H9 (cell line): ENCODE results near the gene DNAL1. TPM values are rescaled to one million over a fixed set of nuclear protein-coding genes. Genes with fewer than 3 reads are reported as not detected.

Experiments
- DNase-seq: peaks from one replicate; pipeline ENCODE4 v3.0.0-alpha.2; 2017
- H2AFZ ChIP-seq: one replicate; pipeline ENCODE4 v1.6.1; 2013; ENCODE audit warnings: mild to moderate bottlenecking, low read length, control low read depth, moderate library complexity
- H2AK5ac ChIP-seq: 2 replicates; pipeline ENCODE4 v1.6.1; 2013; ENCODE audit warnings: low read length, control low read depth, mixed read lengths; ENCODE audit not compliant: insufficient read length
- H2BK120ac ChIP-seq: one replicate; pipeline ENCODE4 v1.6.1; 2013; ENCODE audit warnings: low read depth, mild to moderate bottlenecking, low read length, control low read depth, inconsistent platforms; ENCODE audit not compliant: poor library complexity, severe bottlenecking
- H2BK12ac ChIP-seq: 2 replicates; pipeline ENCODE4 v1.6.1; 2013; ENCODE audit warnings: low read length, control low read depth, mixed read lengths, low read depth; ENCODE audit not compliant: insufficient read length
- H2BK15ac ChIP-seq: 2 replicates; pipeline ENCODE4 v1.6.1; 2013; ENCODE audit warnings: low read depth, low read length, control low read depth
- H2BK20ac ChIP-seq: one replicate; pipeline ENCODE4 v1.6.1; 2013; ENCODE audit warnings: low read depth, mild to moderate bottlenecking, low read length, control low read depth, inconsistent platforms; ENCODE audit not compliant: poor library complexity, severe bottlenecking
- H2BK5ac ChIP-seq: 2 replicates; pipeline ENCODE4 v1.6.1; 2013; ENCODE audit warnings: low read length, control low read depth, mixed read lengths; ENCODE audit not compliant: insufficient read length
- H3K14ac ChIP-seq: 2 replicates; pipeline ENCODE4 v1.6.1; 2013; ENCODE audit warnings: low read length, control low read depth; ENCODE audit not compliant: insufficient read depth
- H3K18ac ChIP-seq: 2 replicates; pipeline ENCODE4 v1.6.1; 2013; ENCODE audit warnings: low read depth, mild to moderate bottlenecking, mixed read lengths, low read length, control low read depth; ENCODE audit not compliant: insufficient read length
- H3K23ac ChIP-seq: 2 replicates; pipeline ENCODE4 v1.6.1; 2013; ENCODE audit warnings: low read length, control low read depth, mixed read lengths, low read depth; ENCODE audit not compliant: insufficient read length
- H3K23me2 ChIP-seq: 2 replicates; pipeline ENCODE4 v1.6.1; 2013; ENCODE audit warnings: low read depth, mild to moderate bottlenecking, mixed read lengths, low read length, control low read depth; ENCODE audit not compliant: insufficient read length, poor library complexity, severe bottlenecking
- H3K27ac ChIP-seq: 2 replicates; pipeline ENCODE4 v1.5.1; 2013; ENCODE audit warnings: low read length, control low read depth, mixed read lengths, low read depth; ENCODE audit not compliant: insufficient read length
- H3K27me3 ChIP-seq: 2 replicates; pipeline ENCODE4 v1.6.1; 2013; ENCODE audit warnings: low read length, control low read depth, inconsistent platforms; ENCODE audit not compliant: insufficient read depth
- H3K4ac ChIP-seq: 2 replicates; pipeline ENCODE4 v1.6.1; 2013; ENCODE audit warnings: low read depth, mild to moderate bottlenecking, control low read depth, inconsistent platforms, low read length, moderate library complexity
- H3K4me1 ChIP-seq: 2 replicates; pipeline ENCODE4 v1.6.1; 2013; ENCODE audit warnings: low read length, control low read depth, inconsistent platforms; ENCODE audit not compliant: insufficient read depth
- H3K4me2 ChIP-seq: 2 replicates; pipeline ENCODE4 v1.6.1; 2013; ENCODE audit warnings: low read length, control low read depth, mixed read lengths; ENCODE audit not compliant: insufficient read length, insufficient read depth
- H3K56ac ChIP-seq: 2 replicates; pipeline ENCODE4 v1.6.1; 2013; ENCODE audit warnings: low read depth, mild to moderate bottlenecking, mixed read lengths, low read length, control low read depth; ENCODE audit not compliant: insufficient read length
- H3K79me1 ChIP-seq: 2 replicates; pipeline ENCODE4 v1.6.1; 2013; ENCODE audit warnings: low read depth, mild to moderate bottlenecking, moderate library complexity, low read length, control low read depth, inconsistent platforms; ENCODE audit not compliant: insufficient read depth, poor library complexity, severe bottlenecking
- H3K79me2 ChIP-seq: 2 replicates; pipeline ENCODE4 v1.6.1; 2013; ENCODE audit warnings: low read length, control low read depth, inconsistent platforms; ENCODE audit not compliant: insufficient read depth
- H3K9ac ChIP-seq: 2 replicates; pipeline ENCODE4 v1.6.1; 2013; ENCODE audit warnings: low read length, control low read depth, mixed read lengths; ENCODE audit not compliant: insufficient read length; ENCODE audit errors: extremely low read depth
- H3K9me3 ChIP-seq: one replicate; pipeline ENCODE4 v1.6.1; 2013; ENCODE audit warnings: low read depth, low read length, inconsistent platforms; ENCODE audit not compliant: control insufficient read depth
- H3T11ph ChIP-seq: one replicate; pipeline ENCODE4 v1.6.1; 2013; ENCODE audit warnings: mild to moderate bottlenecking, low read length, control low read depth, inconsistent platforms
- H4K20me1 ChIP-seq: one replicate; pipeline ENCODE4 v1.6.1; 2013; ENCODE audit not compliant: control insufficient read depth, insufficient read length, insufficient read depth
- H4K5ac ChIP-seq: 2 replicates; pipeline ENCODE4 v1.6.1; 2013; ENCODE audit warnings: low read depth, mild to moderate bottlenecking, mixed read lengths, low read length, control low read depth; ENCODE audit not compliant: insufficient read length
- H4K8ac ChIP-seq: replicated peaks from 2 replicates; pipeline ENCODE4 v1.6.1; 2013; ENCODE audit warnings: low read length, control low read depth, mixed read lengths, low read depth; ENCODE audit not compliant: insufficient read length
- H4K91ac ChIP-seq: 2 replicates; pipeline ENCODE4 v1.6.1; 2013; ENCODE audit warnings: low read depth, mild to moderate bottlenecking, moderate library complexity, mixed read lengths, low read length, control low read depth; ENCODE audit not compliant: insufficient read length
- H3K27ac Mint-ChIP-seq, 3 experiments: 2 replicates in 2 of 3; 3 replicates in 1 of 3; pipeline ENCODE4 v1.8.0; 2020 to 2021; ENCODE audit warnings: mixed read lengths in 3 of 3, mild to moderate bottlenecking in 1 of 3, moderate library complexity in 1 of 3
- H3K27me3 Mint-ChIP-seq: 2 replicates; pipeline ENCODE4 v1.8.0; 2021; ENCODE audit warnings: low read depth, mild to moderate bottlenecking, moderate library complexity, mixed read lengths
- H3K36me3 Mint-ChIP-seq, 3 experiments: 2 replicates in 2 of 3; 3 replicates in 1 of 3; pipeline ENCODE4 v1.8.0; 2020 to 2021; ENCODE audit warnings: low read depth in 3 of 3, mixed read lengths in 3 of 3; ENCODE audit not compliant: insufficient read depth in 1 of 3
- H3K4me1 Mint-ChIP-seq, 2 experiments: 2 replicates each; pipeline ENCODE4 v1.8.0; 2020; ENCODE audit warnings: mixed read lengths in 2 of 2
- H3K4me3 Mint-ChIP-seq, 2 experiments: 2 replicates in 1 of 2; 3 replicates in 1 of 2; pipeline ENCODE4 v1.8.0; 2020 to 2021; ENCODE audit warnings: mild to moderate bottlenecking in 2 of 2, mixed read lengths in 2 of 2, moderate library complexity in 1 of 2
- H3K9me3 Mint-ChIP-seq, 2 experiments: 2 replicates in 1 of 2; 3 replicates in 1 of 2; pipeline ENCODE4 v1.8.0; 2020; ENCODE audit warnings: mild to moderate bottlenecking in 2 of 2, mixed read lengths in 2 of 2, moderate library complexity in 1 of 2
- CTCF ChIP-seq: fragments of 200-600 bp; sonication (generic); conservative IDR thresholded peaks from 3 replicates; pipeline ENCODE4 v1.8.0; 2021; ENCODE audit warnings: antibody characterized with exemption, mild to moderate bottlenecking
- WGBS: extraction: QIAGEN DNeasy Blood & Tissue Kit; methylation state at CpG from one replicate; pipeline ENCODE4 v1.1.7; 2013; ENCODE audit warnings: missing lambda C conversion rate, low lambda C conversion rate, mixed read lengths; ENCODE audit not compliant: insufficient read length; ENCODE audit errors: extremely low coverage; 5-methylcytosine and 5-hydroxymethylcytosine counted together
- total RNA-seq: library from RNA; stranded (reverse); gene quantifications from 2 replicates; pipeline ENCODE4 v1.2.1, GENCODE V29; 2021

The DNAL1 gene
- total RNA-seq, 1 experiment from 2014 or later = 17.7 TPM

- H4K5ac ChIP-seq = no peak overlapping the region
- H3K23ac ChIP-seq = no peak overlapping the region
- no peak for TF ChIP-seq CTCF
- no peaks in the 10 kb centered on the region for H3K79me2 ChIP-seq
- no peaks in the 10 kb centered on the region for H3K27me3 ChIP-seq
- H3K56ac ChIP-seq = no peak overlapping the region
- WGBS = no CpG with 5 or more reads among the region's 9 CpGs
- H3K4ac ChIP-seq = no peak overlapping the region
- Mint-ChIP-seq H3K36me3 (peaks cover 1 to 3% (median 2%) of the 10 kb centered on the region in 3 experiments; a peak in 3 of 7 replicates), H3K4me3 (no peak overlapping the region), H3K4me1 (no peaks in the 10 kb centered on the region), H3K9me3 (no peaks in the 10 kb centered on the region), H3K27ac (no peak overlapping the region), H3K27me3 (no peaks in the 10 kb centered on the region)
- no peak overlapping the region for H3K14ac ChIP-seq
- H2AK5ac ChIP-seq = no peak overlapping the region
- H2BK12ac ChIP-seq = no peak overlapping the region
- no peak overlapping the region for H3K4me2 ChIP-seq
- no peak overlapping the region for H3T11ph ChIP-seq
- no peak overlapping the region for H4K91ac ChIP-seq
- no peaks in the 10 kb centered on the region for H3K79me1 ChIP-seq
- no peak overlapping the region for H2AFZ ChIP-seq
- no peak overlapping the region for H3K9ac ChIP-seq
- H3K27ac ChIP-seq = no peak overlapping the region
- no peaks in the 10 kb centered on the region for H3K23me2 ChIP-seq
- no peak overlapping the region for H2BK120ac ChIP-seq
- no peak overlapping the region for H2BK15ac ChIP-seq
- no peak overlapping the region for H2BK5ac ChIP-seq
- no peak for DNase-seq
- H3K18ac ChIP-seq = no peak overlapping the region
- H4K20me1 ChIP-seq = no peaks in the 10 kb centered on the region
- no peaks in the 10 kb centered on the region for H3K4me1 ChIP-seq
- no peaks in the 10 kb centered on the region for H3K9me3 ChIP-seq
- no peak overlapping the region for H4K8ac ChIP-seq
- H2BK20ac ChIP-seq = no peak overlapping the region
Observed at GRCh38 chr14:73685328-73685727, 40.5 kb downstream of the DNAL1 start.
